Chondrocyte (in vitro differentiated cells): ENCODE results near the gene MAML2. TPM values are rescaled to one million over a fixed set of nuclear protein-coding genes. Genes with fewer than 3 reads are reported as not detected.

Source experiments
- DNase-seq: peaks from one replicate; pipeline ENCODE4 v3.0.0; 2021; ENCODE audit warnings: mixed read lengths, low spot score
- H3K27ac Mint-ChIP-seq: one replicate; pipeline ENCODE4 v1.8.0; 2021; ENCODE audit warnings: mild to moderate bottlenecking, moderate library complexity, mixed read lengths; ENCODE audit not compliant: unreplicated experiment
- H3K27me3 Mint-ChIP-seq: 2 replicates; pipeline ENCODE4 v1.8.0; 2021; ENCODE audit warnings: low read depth, mixed read lengths
- H3K36me3 Mint-ChIP-seq: 2 replicates; pipeline ENCODE4 v1.8.0; 2021; ENCODE audit warnings: low read depth, mixed read lengths
- H3K4me1 Mint-ChIP-seq: 2 replicates; pipeline ENCODE4 v1.8.0; 2021; ENCODE audit warnings: low read depth, mild to moderate bottlenecking, mixed read lengths
- H3K4me3 Mint-ChIP-seq: one replicate; pipeline ENCODE4 v1.8.0; 2021; ENCODE audit warnings: mild to moderate bottlenecking, moderate library complexity, mixed read lengths; ENCODE audit not compliant: unreplicated experiment
- H3K9me3 Mint-ChIP-seq: 2 replicates; pipeline ENCODE4 v1.8.0; 2021; ENCODE audit warnings: low read depth, mixed read lengths
- CTCF ChIP-seq: fragments of 200-600 bp; sonication (generic); IDR thresholded peaks from 2 replicates; pipeline ENCODE4 v1.5.0; 2021; ENCODE audit warnings: antibody characterized with exemption, mild to moderate bottlenecking, moderate library complexity
- total RNA-seq: library from RNA; stranded (reverse); gene quantifications from 3 replicates; pipeline ENCODE4 v1.2.1, GENCODE V29; 2021

MAML2 gene
- total RNA-seq, 1 donor from 2014 or later, result 19.0 TPM

- TF ChIP-seq CTCF, result no peak
- Mint-ChIP-seq H3K4me3 (no peak overlapping the region), H3K27ac (no peak overlapping the region), H3K4me1 (no peaks in the 10 kb centered on the region), H3K9me3 (peaks cover 13% of the 10 kb centered on the region), H3K27me3 (no peaks in the 10 kb centered on the region), H3K36me3 (peaks cover 20% of the 10 kb centered on the region)
- no peak for DNase-seq
These were observed 24.3 kb upstream of the MAML2 start for GRCh38 chr11:96367342-96367741.

- no peak overlapping the region for H3K4me3 Mint-ChIP-seq
- peaks cover 13% of the 10 kb centered on the region for H3K9me3 Mint-ChIP-seq
- H3K27me3 Mint-ChIP-seq, result no peaks in the 10 kb centered on the region
- TF ChIP-seq CTCF, result no peak
- H3K36me3 Mint-ChIP-seq, result peaks cover 20% of the 10 kb centered on the region
- no peak for DNase-seq
- H3K27ac Mint-ChIP-seq, result no peak overlapping the region
- no peaks in the 10 kb centered on the region for H3K4me1 Mint-ChIP-seq
These were observed 23.0 kb upstream of the MAML2 start for GRCh38 chr11:96366024-96366423.

- Mint-ChIP-seq H3K27me3 (no peaks in the 10 kb centered on the region), H3K4me3 (no peak overlapping the region), H3K27ac (no peak overlapping the region), H3K36me3 (peaks cover 19% of the 10 kb centered on the region), H3K9me3 (peaks cover 13% of the 10 kb centered on the region), H3K4me1 (no peaks in the 10 kb centered on the region)
- TF ChIP-seq CTCF, result no peak
- DNase-seq, result no peak
These were observed 22.5 kb upstream of the MAML2 start for GRCh38 chr11:96365493-96365892.

GRCh38 chr11:96361778-96362177, 18.8 kb upstream of the MAML2 start:
- no peaks in the 10 kb centered on the region for H3K27me3 Mint-ChIP-seq
- H3K36me3 Mint-ChIP-seq, result peaks cover 8% of the 10 kb centered on the region
- no peak overlapping the region for H3K27ac Mint-ChIP-seq
- no peaks in the 10 kb centered on the region for H3K9me3 Mint-ChIP-seq
- H3K4me1 Mint-ChIP-seq, result peaks cover 13% of the 10 kb centered on the region
- H3K4me3 Mint-ChIP-seq, result no peak overlapping the region
- no peak for TF ChIP-seq CTCF
- DNase-seq, result no peak

GRCh38 chr11:96358321-96358720, 15.3 kb upstream of the MAML2 start:
- Mint-ChIP-seq H3K27me3 (no peaks in the 10 kb centered on the region), H3K9me3 (no peaks in the 10 kb centered on the region), H3K4me3 (no peak overlapping the region), H3K4me1 (peaks cover 15% of the 10 kb centered on the region), H3K27ac (no peak overlapping the region), H3K36me3 (peaks cover 20% of the 10 kb centered on the region)
- TF ChIP-seq CTCF, result no peak
- no peak for DNase-seq
